ENCODE data around the gene NBAS. TPM values are rescaled to one million over a fixed set of nuclear protein-coding genes. Genes with fewer than 3 reads are reported as not detected.

The NBAS gene
- total RNA-seq, 1 donor from 2014 or later, result 52.9 TPM

GRCh38 chr2:15126373-15126772 lies 434.8 kb downstream of the NBAS start:
- no peaks in the 10 kb centered on the region for H3K27me3 Mint-ChIP-seq (ENCODE audit: low read depth)
- peaks cover 21% of the 10 kb centered on the region for H3K9me3 Mint-ChIP-seq
- DNase-seq (ENCODE audit: low spot score in 2 of 2, unreplicated experiment in 2 of 2), result no peak
- peaks cover 9% of the 10 kb centered on the region for H3K4me1 Mint-ChIP-seq
- H3K27ac Mint-ChIP-seq, result no peak overlapping the region
- no peak for TF ChIP-seq CTCF (IDR thresholded peaks at IDR 0.05; ENCODE audit: unreplicated experiment)
- H3K36me3 Mint-ChIP-seq, result no peaks in the 10 kb centered on the region
- H3K4me3 Mint-ChIP-seq, result no peak overlapping the region

- H3K9me3 Mint-ChIP-seq, result peaks cover 21% of the 10 kb centered on the region
- TF ChIP-seq CTCF (IDR thresholded peaks at IDR 0.05; ENCODE audit: unreplicated experiment), result no peak
- no peaks in the 10 kb centered on the region for H3K36me3 Mint-ChIP-seq
- H3K4me1 Mint-ChIP-seq, result peaks cover 16% of the 10 kb centered on the region
- no peaks in the 10 kb centered on the region for H3K27me3 Mint-ChIP-seq (ENCODE audit: low read depth)
- H3K27ac Mint-ChIP-seq, result no peak overlapping the region
- H3K4me3 Mint-ChIP-seq, result no peak overlapping the region
- DNase-seq (ENCODE audit: low spot score in 2 of 2, unreplicated experiment in 2 of 2), result no peak
These were observed 438.2 kb downstream of the NBAS start for GRCh38 chr2:15122915-15123314.

DNA sequence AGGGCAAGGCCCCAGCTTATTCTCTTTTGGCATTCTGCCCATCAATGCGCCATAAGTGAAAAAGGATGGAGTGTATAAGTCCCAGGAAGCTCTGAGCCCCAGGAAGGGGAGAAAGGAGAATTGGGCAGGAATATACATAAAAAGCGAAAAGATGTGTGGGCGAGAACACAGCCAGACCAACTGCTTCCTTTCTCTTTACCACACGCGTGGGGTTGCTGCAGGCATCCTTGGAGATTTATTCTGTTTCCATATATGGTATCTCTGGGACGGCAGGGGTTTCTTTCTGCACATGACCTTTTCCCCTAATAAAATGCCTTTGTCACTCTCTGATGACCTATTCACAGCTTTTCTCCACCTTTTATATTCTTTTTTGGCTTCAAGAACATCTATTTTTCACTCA lies 440.5 kb downstream of the NBAS start:
- H3K36me3 Mint-ChIP-seq, result no peaks in the 10 kb centered on the region
- no peak for TF ChIP-seq CTCF (IDR thresholded peaks at IDR 0.05; ENCODE audit: unreplicated experiment)
- no peaks in the 10 kb centered on the region for H3K27me3 Mint-ChIP-seq (ENCODE audit: low read depth)
- no peak for DNase-seq (ENCODE audit: low spot score in 2 of 2, unreplicated experiment in 2 of 2)
- peaks cover 17% of the 10 kb centered on the region for H3K9me3 Mint-ChIP-seq
- H3K4me3 Mint-ChIP-seq, result no peak overlapping the region
- peaks cover 8% of the 10 kb centered on the region for H3K4me1 Mint-ChIP-seq
- no peak overlapping the region for H3K27ac Mint-ChIP-seq

GRCh38 chr2:15119722-15120175 lies 441.4 kb downstream of the NBAS start:
- no peaks in the 10 kb centered on the region for H3K36me3 Mint-ChIP-seq
- H3K9me3 Mint-ChIP-seq, result peaks cover 10% of the 10 kb centered on the region
- peaks cover 8% of the 10 kb centered on the region for H3K4me1 Mint-ChIP-seq
- no peaks in the 10 kb centered on the region for H3K27me3 Mint-ChIP-seq (ENCODE audit: low read depth)
- TF ChIP-seq CTCF (IDR thresholded peaks at IDR 0.05; ENCODE audit: unreplicated experiment), result no peak
- H3K4me3 Mint-ChIP-seq, result no peak overlapping the region
- no peak overlapping the region for H3K27ac Mint-ChIP-seq
- no peak for DNase-seq (ENCODE audit: low spot score in 2 of 2, unreplicated experiment in 2 of 2)

DNA sequence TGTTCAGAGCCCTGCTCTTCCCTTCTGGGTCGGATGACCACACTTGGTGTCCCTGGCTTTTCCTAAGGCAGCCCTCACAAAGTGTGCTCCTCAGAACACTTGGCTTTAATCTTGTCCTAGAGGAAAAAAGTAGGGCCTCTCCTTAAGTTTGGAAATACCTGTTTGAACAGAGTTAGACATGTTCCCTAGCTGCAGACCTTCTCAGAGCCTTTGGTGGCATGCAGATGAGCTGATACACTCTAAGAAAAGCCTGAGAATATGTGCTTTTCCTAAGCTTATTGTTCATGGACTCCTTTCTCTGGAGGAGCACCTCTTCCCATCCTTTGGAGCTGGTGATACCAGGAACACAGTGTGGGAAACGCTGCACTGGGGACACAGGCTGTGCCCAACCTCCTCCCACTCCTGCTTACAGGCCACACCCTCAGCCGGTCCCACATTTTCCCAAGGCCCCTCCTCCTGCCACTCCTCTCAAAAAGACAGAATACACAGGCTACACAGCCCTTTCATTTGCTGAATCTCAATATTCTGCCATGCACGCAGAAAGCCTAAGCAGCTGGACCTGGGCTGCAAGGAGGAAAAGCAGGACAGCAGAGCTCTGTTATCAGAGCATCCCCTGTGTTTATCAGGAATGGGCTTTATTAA lies 443.6 kb downstream of the NBAS start:
- TF ChIP-seq CTCF (IDR thresholded peaks at IDR 0.05; ENCODE audit: unreplicated experiment), result no peak
- peaks cover 21% of the 10 kb centered on the region for H3K9me3 Mint-ChIP-seq
- no peaks in the 10 kb centered on the region for H3K27me3 Mint-ChIP-seq (ENCODE audit: low read depth)
- no peak overlapping the region for H3K4me3 Mint-ChIP-seq
- H3K27ac Mint-ChIP-seq, result no peak overlapping the region
- no peak for DNase-seq (ENCODE audit: low spot score in 2 of 2, unreplicated experiment in 2 of 2)
- H3K4me1 Mint-ChIP-seq, result peaks cover 8% of the 10 kb centered on the region
- peaks cover 3% of the 10 kb centered on the region for H3K36me3 Mint-ChIP-seq

Other genes starting within 250 kb of the NBAS start
- 87.3 to 88.9 TPM (median 88.6 TPM) in 3 replicates for gene DDX1, start 30.5 kb upstream of the NBAS start, total RNA-seq

All from mesothelial cell of epicardium (in vitro differentiated cells).